ENCODE measurements around the gene TP53I13.

GRCh38 chr17:29571486-29571882 lies 3.0 kb downstream of the TP53I13 start:
- TF ChIP-seq CTCF (IDR thresholded peaks at IDR 0.05): no peak
- no peak for TF ChIP-seq REST (IDR thresholded peaks at IDR 0.05; ENCODE audit: insufficient read depth in 1 of 2, low read depth in 2 of 2, low read length in 1 of 2)
- no peak for TF ChIP-seq POLR2AphosphoS5 (IDR thresholded peaks at IDR 0.05; ENCODE audit: low read depth, low read length)
- no peak for TF ChIP-seq SIN3A (IDR thresholded peaks at IDR 0.05; ENCODE audit: borderline replicate concordance, insufficient read depth, low read depth, low read length)

Measured in Panc1 (cell line).